Measurements from ENCODE around the gene PPP1R13B.

Gene PPP1R13B

GRCh38 chr14:103862393-103862782 is 15.0 kb upstream of the PPP1R13B start:
- H3K27ac ChIP-seq, result no peak overlapping the region
- no peak overlapping the region for H3K4me3 ChIP-seq

GRCh38 chr14:103861413-103862392 is 14.3 kb upstream of the PPP1R13B start:
- H3K27ac ChIP-seq, result no peak overlapping the region
- H3K4me3 ChIP-seq, result no peak overlapping the region

GRCh38 chr14:103859416-103860202 is 12.2 kb upstream of the PPP1R13B start:
- Histone ChIP-seq H3K4me3 (no peak overlapping the region), H3K27ac (peak overlapping the region in 2 of 21 experiments; percentile 22 to 33)

- H3K27ac ChIP-seq, result no peak overlapping the region
- no peak overlapping the region for H3K4me3 ChIP-seq
These were observed 10.8 kb upstream of the PPP1R13B start for GRCh38 chr14:103858063-103858781.

GRCh38 chr14:103857256-103857655 is 9.9 kb upstream of the PPP1R13B start:
- H3K27ac ChIP-seq, result no peak overlapping the region
- H3K4me3 ChIP-seq, result no peak overlapping the region

GRCh38 chr14:103856607-103857006 is 9.2 kb upstream of the PPP1R13B start:
- Histone ChIP-seq H3K4me3 (no peak overlapping the region), H3K27ac (peak overlapping the region in 1 of 21 experiments; percentile 80)

GRCh38 chr14:103856105-103856504 is 8.7 kb upstream of the PPP1R13B start:
- peak overlapping the region in 11 of 21 experiments; percentile 7 to 80 (median 58) for H3K27ac ChIP-seq
- H3K4me3 ChIP-seq, result no peak overlapping the region

GRCh38 chr14:103855734-103856095 is 8.3 kb upstream of the PPP1R13B start:
- peak overlapping the region in 13 of 21 experiments; percentile 16 to 80 (median 58) for H3K27ac ChIP-seq
- H3K4me3 ChIP-seq, result no peak overlapping the region

- Histone ChIP-seq H3K4me3 (no peak overlapping the region), H3K27ac (peak overlapping the region in 15 of 21 experiments; percentile 16 to 80 (median 58))
These were observed 7.7 kb upstream of the PPP1R13B start for GRCh38 chr14:103854822-103855733.

- Histone ChIP-seq H3K27ac (peak overlapping the region in 6 of 21 experiments; percentile 7 to 80 (median 50)), H3K4me3 (no peak overlapping the region)
These were observed 6.8 kb upstream of the PPP1R13B start for GRCh38 chr14:103854017-103854808.

GRCh38 chr14:103849151-103849886 is 1.9 kb upstream of the PPP1R13B start:
- no peak overlapping the region for H3K4me3 ChIP-seq
- no peak overlapping the region for H3K27ac ChIP-seq

- peak overlapping the region in 19 of 21 experiments; percentile 29 to 90 (median 70) for H3K27ac ChIP-seq
These were observed 1.1 kb upstream of the PPP1R13B start for GRCh38 chr14:103848175-103849077.

GRCh38 chr14:103846543-103847450 is 578 bp downstream of the PPP1R13B start:
- peak overlapping the region in 17 of 21 experiments; percentile 34 to 90 (median 66) for H3K27ac ChIP-seq

More at GRCh38 chr14:103848175-103849077, 1.1 kb upstream of the PPP1R13B start:
- H3K4me3 ChIP-seq, result peak overlapping the region; percentile 48 to 83 (median 71)

GRCh38 chr14:103846097-103846496 is 1.3 kb downstream of the PPP1R13B start:
- H3K27ac ChIP-seq, result peak overlapping the region in 4 of 21 experiments; percentile 60 to 72 (median 68)
- peak overlapping the region; percentile 48 to 83 (median 71) for H3K4me3 ChIP-seq

More at GRCh38 chr14:103846543-103847450, 578 bp downstream of the PPP1R13B start:
- peak overlapping the region; percentile 48 to 83 (median 71) for H3K4me3 ChIP-seq

GRCh38 chr14:103845327-103845726 is 2.0 kb downstream of the PPP1R13B start:
- H3K27ac ChIP-seq, result no peak overlapping the region
- H3K4me3 ChIP-seq, result no peak overlapping the region

All from skin epidermis (tissue), 12 donors.